GM23248 (cell line): Measurements from ENCODE around the gene USP25.

Experiments
- EZH2 ChIP-seq: fragments of 200-600 bp; sonication (generic); IDR thresholded peaks from 2 replicates; pipeline ENCODE4 v1.6.1; 2018; ENCODE audit warnings: antibody characterized with exemption, mild to moderate bottlenecking; ENCODE audit not compliant: insufficient read depth, poor library complexity, severe bottlenecking
- EZH2phosphoT487 ChIP-seq: fragments of 200-600 bp; sonication (generic); IDR thresholded peaks from 2 replicates; pipeline ENCODE4 v1.6.1; 2018; ENCODE audit warnings: antibody characterized with exemption, moderate library complexity, mild to moderate bottlenecking, low read depth; ENCODE audit not compliant: insufficient read depth

GRCh38 chr21:15703932-15704331 is 25.9 kb upstream of the USP25 start:
- no peak for TF ChIP-seq EZH2
- no peak for TF ChIP-seq EZH2phosphoT487
